Measurements from ENCODE around the gene STPG2.
"Not testable (repeated sequence)": the region's sequence is repeated elsewhere in the genome, so short reads cannot be mapped to it uniquely, and the experiment has no call there.

STPG2 gene

GRCh38 chr4:97605932-97606331 lies 537.3 kb downstream of the STPG2 start:
- no peak for DNase-seq

GRCh38 chr4:97593248-97593647 lies 550.0 kb downstream of the STPG2 start:
- no peak for DNase-seq

GRCh38 chr4:97590266-97590665 lies 553.0 kb downstream of the STPG2 start:
- DNase-seq, result no peak

- no peak for DNase-seq
Measured at GRCh38 chr4:97589481-97590196, 553.6 kb downstream of the STPG2 start.

GRCh38 chr4:97587912-97588311 lies 555.4 kb downstream of the STPG2 start:
- DNase-seq, result no peak

- no peak for DNase-seq
Measured at GRCh38 chr4:97585274-97585673, 558.0 kb downstream of the STPG2 start.

- DNase-seq, result no peak
Measured at GRCh38 chr4:97582890-97583289, 560.4 kb downstream of the STPG2 start.

GRCh38 chr4:97577004-97577403 lies 566.3 kb downstream of the STPG2 start:
- DNase-seq, result no peak

GRCh38 chr4:97560009-97560408 lies 583.3 kb downstream of the STPG2 start:
- DNase-seq, result no peak

- no peak for DNase-seq
Measured at GRCh38 chr4:97558204-97558778, 585.0 kb downstream of the STPG2 start.

GRCh38 chr4:97550637-97551036 lies 592.6 kb downstream of the STPG2 start:
- not testable (repeated sequence) for DNase-seq

- DNase-seq, result no peak
Measured at GRCh38 chr4:97548943-97549583, 594.2 kb downstream of the STPG2 start.

GRCh38 chr4:97548186-97548585 lies 595.1 kb downstream of the STPG2 start:
- no peak for DNase-seq

- DNase-seq, result no peak
Measured at GRCh38 chr4:97531351-97531750, 611.9 kb downstream of the STPG2 start.

- DNase-seq, result no peak
Measured at GRCh38 chr4:97530676-97531075, 612.6 kb downstream of the STPG2 start.

GRCh38 chr4:97525236-97525635 lies 618.0 kb downstream of the STPG2 start:
- no peak for DNase-seq

GRCh38 chr4:97517939-97518338 lies 625.3 kb downstream of the STPG2 start:
- DNase-seq, result no peak

- DNase-seq, result no peak
Measured at GRCh38 chr4:97513917-97514316, 629.4 kb downstream of the STPG2 start.
